ENCODE measurements around the gene PBX2. TPM values are rescaled to one million over a fixed set of nuclear protein-coding genes. Genes with fewer than 3 reads are reported as not detected.
"Not testable (repeated sequence)": the region's sequence is repeated elsewhere in the genome, so short reads cannot be mapped to it uniquely, and the experiment has no call there.

The PBX2 gene
- total RNA-seq, 2 experiments from 2014 or later, result 69.4 to 73.1 TPM

- no peaks in the 10 kb centered on the region for H3K36me3 Mint-ChIP-seq (ENCODE audit: low read depth)
- no peak for DNase-seq
- H3K4me1 Mint-ChIP-seq, result no peaks in the 10 kb centered on the region
- no peak overlapping the region for H3K4me3 Mint-ChIP-seq
- ChIA-PET POLR2A (no interaction called here), CTCF (no interaction called here)
- no peak overlapping the region for H3K27ac Mint-ChIP-seq
- H3K27me3 Mint-ChIP-seq, result peaks cover 4% of the 10 kb centered on the region
- H3K9me3 Mint-ChIP-seq, result no peaks in the 10 kb centered on the region
Observed at GRCh38 chr6:32214126-32214525, 24.1 kb upstream of the PBX2 start.

- no peak for DNase-seq
- ChIA-PET CTCF (no interaction called here), POLR2A (no interaction called here)
- Mint-ChIP-seq H3K36me3 (ENCODE audit: low read depth) (no peaks in the 10 kb centered on the region), H3K9me3 (no peaks in the 10 kb centered on the region), H3K27ac (no peak overlapping the region), H3K4me3 (no peak overlapping the region), H3K4me1 (no peaks in the 10 kb centered on the region), H3K27me3 (peaks cover 7% of the 10 kb centered on the region)
Observed at GRCh38 chr6:32213649-32214048, 23.6 kb upstream of the PBX2 start.

- ChIA-PET POLR2A (no interaction called here), CTCF (no interaction called here)
- H3K27me3 Mint-ChIP-seq, result peaks cover 5% of the 10 kb centered on the region
- no peak for DNase-seq
- H3K27ac Mint-ChIP-seq, result no peak overlapping the region
- H3K4me1 Mint-ChIP-seq, result no peaks in the 10 kb centered on the region
- no peaks in the 10 kb centered on the region for H3K9me3 Mint-ChIP-seq
- H3K4me3 Mint-ChIP-seq, result no peak overlapping the region
- H3K36me3 Mint-ChIP-seq (ENCODE audit: low read depth), result no peaks in the 10 kb centered on the region
Observed at GRCh38 chr6:32212076-32212760, 22.2 kb upstream of the PBX2 start.

DNA sequence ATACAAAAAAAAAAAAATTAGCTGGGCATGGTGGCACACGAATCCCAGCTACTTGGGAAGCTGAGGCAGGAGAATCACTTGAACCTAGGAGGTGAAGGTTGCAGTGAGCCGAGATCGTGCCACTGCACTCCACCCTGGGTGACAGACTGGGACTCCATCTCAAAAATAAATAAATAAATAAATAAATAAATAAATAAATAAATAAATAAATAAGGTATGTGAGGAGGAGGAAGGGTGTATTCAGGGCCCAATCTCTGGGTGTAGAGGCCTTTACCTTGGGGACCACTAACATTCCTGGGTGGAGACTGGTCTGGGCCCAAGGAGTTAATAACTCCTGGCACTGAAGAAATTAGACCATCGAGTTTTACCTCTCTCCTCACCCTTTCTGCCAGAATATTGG lies 21.4 kb upstream of the PBX2 start:
- H3K4me1 Mint-ChIP-seq; H3K36me3 Mint-ChIP-seq (ENCODE audit: low read depth); H3K27me3 Mint-ChIP-seq; POLR2A ChIA-PET; DNase-seq; H3K4me3 Mint-ChIP-seq; H3K9me3 Mint-ChIP-seq; H3K27ac Mint-ChIP-seq: not testable (repeated sequence)
- CTCF ChIA-PET, result interaction anchor here (0.9 kb wide), 1 partner anchor 1724 kb away, joined by 3 read pairs; no protein-coding TSS in a partner anchor

GRCh38 chr6:32210191-32210601 lies 20.2 kb upstream of the PBX2 start:
- no peak for DNase-seq
- H3K36me3 Mint-ChIP-seq (ENCODE audit: low read depth), result no peaks in the 10 kb centered on the region
- H3K27me3 Mint-ChIP-seq, result peaks cover 5% of the 10 kb centered on the region
- CTCF ChIA-PET, result no interaction called here
- H3K4me1 Mint-ChIP-seq, result no peaks in the 10 kb centered on the region
- POLR2A ChIA-PET, result no interaction called here
- H3K4me3 Mint-ChIP-seq, result no peak overlapping the region
- H3K9me3 Mint-ChIP-seq, result no peaks in the 10 kb centered on the region
- no peak overlapping the region for H3K27ac Mint-ChIP-seq

GRCh38 chr6:32208996-32209395 lies 19.0 kb upstream of the PBX2 start:
- no peak overlapping the region for H3K27ac Mint-ChIP-seq
- CTCF ChIA-PET, result no interaction called here
- POLR2A ChIA-PET, result no interaction called here
- peaks cover 13% of the 10 kb centered on the region for H3K27me3 Mint-ChIP-seq
- H3K9me3 Mint-ChIP-seq, result no peaks in the 10 kb centered on the region
- H3K4me3 Mint-ChIP-seq, result no peak overlapping the region
- no peaks in the 10 kb centered on the region for H3K36me3 Mint-ChIP-seq (ENCODE audit: low read depth)
- no peak for DNase-seq
- H3K4me1 Mint-ChIP-seq, result no peaks in the 10 kb centered on the region

- no peak for DNase-seq
- CTCF ChIA-PET, result no interaction called here
Observed at GRCh38 chr6:32204268-32204715, 14.3 kb upstream of the PBX2 start.

DNA sequence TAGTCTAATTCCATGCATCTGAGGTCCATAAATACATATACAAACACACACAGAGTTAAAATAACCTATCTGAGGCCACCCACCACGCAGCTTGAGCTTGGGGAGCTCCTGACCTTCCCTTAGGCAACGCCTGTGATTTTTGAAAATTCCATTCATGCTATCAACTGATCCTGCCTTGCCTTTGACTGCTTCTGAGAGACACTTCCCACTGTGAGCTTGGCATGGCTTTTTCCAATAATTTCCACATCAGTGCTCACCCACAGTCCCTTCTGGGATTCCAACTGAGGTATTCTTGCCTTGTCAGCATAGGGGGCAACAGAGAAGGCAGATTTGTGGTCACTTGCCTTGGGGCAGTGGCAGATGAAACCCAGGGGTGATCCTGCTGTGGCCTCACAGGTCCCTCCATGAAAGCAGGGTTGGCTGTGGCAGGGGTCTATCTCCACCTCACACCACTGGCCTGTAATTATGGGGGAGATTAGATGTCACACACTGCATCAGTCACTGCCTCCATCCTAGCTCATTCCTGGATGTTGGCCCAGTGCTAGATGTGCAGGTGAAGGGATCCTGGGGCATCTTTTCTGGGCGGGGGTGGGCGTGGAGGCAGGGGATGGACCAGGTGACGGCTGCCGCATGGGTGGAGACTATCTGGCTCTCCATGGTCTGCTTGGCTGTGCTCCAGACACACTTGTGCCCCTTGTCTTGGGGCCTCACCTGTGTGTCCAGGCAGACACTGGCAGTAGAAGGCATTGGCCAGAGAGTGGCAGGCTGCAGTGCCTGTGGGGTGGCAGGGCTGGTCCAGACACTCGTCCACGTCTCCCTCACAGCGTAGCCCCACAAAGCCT lies 13.6 kb upstream of the PBX2 start:
- Mint-ChIP-seq H3K27me3 (peaks cover 12% of the 10 kb centered on the region), H3K36me3 (ENCODE audit: low read depth) (no peaks in the 10 kb centered on the region), H3K4me1 (no peaks in the 10 kb centered on the region), H3K27ac (no peak overlapping the region), H3K4me3 (no peak overlapping the region), H3K9me3 (no peaks in the 10 kb centered on the region)
- DNase-seq, result no peak
- CTCF ChIA-PET, result no interaction called here
- POLR2A ChIA-PET, result interaction anchor here (1.5 kb wide), 1 partner anchor 8 kb away, joined by 6 read pairs; no protein-coding TSS in a partner anchor

More at GRCh38 chr6:32204268-32204715, 14.3 kb upstream of the PBX2 start:
- POLR2A ChIA-PET, result interaction anchor here (1.5 kb wide), 1 partner anchor 9 kb away, joined by 6 read pairs; no protein-coding TSS in a partner anchor
- Mint-ChIP-seq H3K4me3 (no peak overlapping the region), H3K27ac (no peak overlapping the region), H3K36me3 (ENCODE audit: low read depth) (no peaks in the 10 kb centered on the region), H3K9me3 (no peaks in the 10 kb centered on the region), H3K27me3 (peaks cover 15% of the 10 kb centered on the region), H3K4me1 (no peaks in the 10 kb centered on the region)

DNA sequence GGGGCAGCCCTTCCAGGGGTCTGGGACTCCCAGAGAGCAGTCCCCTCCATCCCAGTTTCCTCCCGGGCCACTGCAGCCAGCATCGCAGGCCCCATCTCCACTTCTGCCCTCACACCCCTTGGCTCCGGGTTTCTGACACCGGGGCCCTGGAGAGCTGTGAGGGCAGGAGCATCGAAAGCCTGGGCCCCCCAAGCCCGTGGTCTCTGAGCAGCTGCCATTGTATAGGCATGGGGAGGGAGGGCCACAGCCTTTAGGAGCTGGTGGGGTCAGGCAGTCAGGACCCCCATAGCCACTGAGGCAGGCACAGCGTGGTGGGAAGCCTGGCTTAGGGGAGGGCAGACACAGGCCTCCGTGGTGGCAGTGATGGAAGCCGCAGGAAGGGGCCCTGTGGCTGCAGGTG lies 12.2 kb upstream of the PBX2 start:
- ChIA-PET POLR2A (no interaction called here), CTCF (no interaction called here)
- Mint-ChIP-seq H3K9me3 (no peaks in the 10 kb centered on the region), H3K27ac (no peak overlapping the region), H3K36me3 (ENCODE audit: low read depth) (no peaks in the 10 kb centered on the region), H3K27me3 (peaks cover 10% of the 10 kb centered on the region), H3K4me3 (no peak overlapping the region), H3K4me1 (no peaks in the 10 kb centered on the region)
- no peak for DNase-seq

DNA sequence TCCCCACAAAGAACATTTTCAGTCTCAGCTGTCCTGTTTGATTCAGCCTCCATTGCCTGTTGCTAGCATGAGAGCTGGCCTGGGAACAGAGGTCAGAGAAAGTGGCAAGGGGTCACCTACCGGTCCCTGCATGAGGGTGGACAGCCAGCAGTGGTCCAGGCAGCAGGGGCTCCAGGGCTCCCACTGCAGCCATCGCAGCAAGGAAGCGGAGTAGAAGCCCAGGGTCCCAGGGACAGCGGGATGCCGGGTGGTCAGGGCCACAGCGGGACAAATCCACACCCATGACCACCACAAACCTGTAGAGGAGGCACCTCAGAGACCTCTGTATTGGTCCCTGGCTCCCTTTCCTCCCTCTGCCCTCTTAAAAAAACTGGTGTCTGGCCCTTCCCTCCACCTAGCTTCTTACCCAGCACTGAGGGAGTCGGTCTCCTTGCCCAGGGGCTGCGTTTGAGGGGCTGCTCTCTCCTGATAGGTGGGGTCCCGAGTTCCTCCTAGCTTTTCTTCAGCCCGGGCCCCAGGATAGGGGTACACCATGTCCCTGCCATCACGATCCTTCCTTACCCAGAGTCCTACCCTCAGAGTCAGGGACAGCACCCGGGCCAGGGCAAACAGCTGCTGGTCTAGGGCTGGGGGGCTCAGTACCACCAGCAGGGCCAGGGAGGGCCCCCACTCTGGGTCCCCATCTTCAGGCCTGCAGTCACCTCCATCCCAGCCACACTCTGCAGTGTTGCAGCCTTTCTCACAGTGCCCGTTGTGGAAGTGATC lies 10.9 kb upstream of the PBX2 start:
- Mint-ChIP-seq H3K9me3 (no peaks in the 10 kb centered on the region), H3K27ac (no peak overlapping the region), H3K4me1 (peaks cover 6% of the 10 kb centered on the region), H3K4me3 (no peak overlapping the region), H3K27me3 (peaks cover 10% of the 10 kb centered on the region), H3K36me3 (ENCODE audit: low read depth) (no peaks in the 10 kb centered on the region)
- no peak for DNase-seq
- CTCF ChIA-PET, result no interaction called here
- POLR2A ChIA-PET, result interaction anchor here (0.7 kb wide), 1 partner anchor 241 kb away, joined by 3 read pairs; no protein-coding TSS in a partner anchor

GRCh38 chr6:32198866-32199265 lies 8.9 kb upstream of the PBX2 start:
- no peak overlapping the region for H3K4me3 Mint-ChIP-seq
- H3K27me3 Mint-ChIP-seq, result peaks cover 2% of the 10 kb centered on the region
- no peak for DNase-seq
- H3K27ac Mint-ChIP-seq, result no peak overlapping the region
- H3K9me3 Mint-ChIP-seq, result no peaks in the 10 kb centered on the region
- POLR2A ChIA-PET, result no interaction called here
- CTCF ChIA-PET, result no interaction called here
- H3K4me1 Mint-ChIP-seq, result peaks cover 22% of the 10 kb centered on the region
- H3K36me3 Mint-ChIP-seq (ENCODE audit: low read depth), result no peaks in the 10 kb centered on the region

- Mint-ChIP-seq H3K36me3 (ENCODE audit: low read depth) (no peaks in the 10 kb centered on the region), H3K4me3 (no peak overlapping the region), H3K4me1 (peaks cover 27% of the 10 kb centered on the region), H3K27me3 (peaks cover 2% of the 10 kb centered on the region), H3K9me3 (no peaks in the 10 kb centered on the region), H3K27ac (no peak overlapping the region)
- ChIA-PET CTCF (no interaction called here), POLR2A (no interaction called here)
- no peak for DNase-seq
Observed at GRCh38 chr6:32198345-32198696, 8.3 kb upstream of the PBX2 start.

Measured in activated CD4-positive, alpha-beta memory T cell treated with anti-CD3 and anti-CD28 coated beads, Interleukin-2, amount 10 ng/mL, durations not matched to agents 7 days and 5 days (primary cell).